ENCODE measurements around the gene ITPR1.

The ITPR1 gene

GRCh38 chr3:4581920-4582611, 88.9 kb downstream of the ITPR1 start:
- no peak overlapping the region for H3K4me2 ChIP-seq (ENCODE audit: low read length)

GRCh38 chr3:4582624-4583023, 89.5 kb downstream of the ITPR1 start:
- Histone ChIP-seq H3K79me2 (ENCODE audit: insufficient read depth, low read length) (no peaks in the 10 kb centered on the region), H2AFZ (ENCODE audit: low read length) (no peak overlapping the region), H3K27me3 (ENCODE audit: insufficient read depth, low read length) (no peaks in the 10 kb centered on the region), H3F3A (ENCODE audit: insufficient read depth, low read length) (no peaks in the 10 kb centered on the region), H4K20me1 (ENCODE audit: insufficient read depth, low read length) (no peaks in the 10 kb centered on the region; the same call in 1 of the 2 replicates), H3K36me3 (ENCODE audit: insufficient read depth, low read length) (no peaks in the 10 kb centered on the region), H3K4me2 (ENCODE audit: low read length) (no peak overlapping the region), H3K4me3 (ENCODE audit: low read depth, low read length, poor library complexity, severe bottlenecking) (no peak overlapping the region), H3K9me2 (ENCODE audit: low read depth, low read length) (no peaks in the 10 kb centered on the region), H3K27ac (ENCODE audit: low read depth, low read length, poor library complexity, severe bottlenecking) (no peak overlapping the region), H3K9ac (ENCODE audit: low read length) (no peak overlapping the region), H3K4me1 (ENCODE audit: insufficient read depth, low read length, severe bottlenecking) (no peaks in the 10 kb centered on the region), H3K9me3 (ENCODE audit: low read length) (no peaks in the 10 kb centered on the region)
- TF ChIP-seq, protein P1, sequence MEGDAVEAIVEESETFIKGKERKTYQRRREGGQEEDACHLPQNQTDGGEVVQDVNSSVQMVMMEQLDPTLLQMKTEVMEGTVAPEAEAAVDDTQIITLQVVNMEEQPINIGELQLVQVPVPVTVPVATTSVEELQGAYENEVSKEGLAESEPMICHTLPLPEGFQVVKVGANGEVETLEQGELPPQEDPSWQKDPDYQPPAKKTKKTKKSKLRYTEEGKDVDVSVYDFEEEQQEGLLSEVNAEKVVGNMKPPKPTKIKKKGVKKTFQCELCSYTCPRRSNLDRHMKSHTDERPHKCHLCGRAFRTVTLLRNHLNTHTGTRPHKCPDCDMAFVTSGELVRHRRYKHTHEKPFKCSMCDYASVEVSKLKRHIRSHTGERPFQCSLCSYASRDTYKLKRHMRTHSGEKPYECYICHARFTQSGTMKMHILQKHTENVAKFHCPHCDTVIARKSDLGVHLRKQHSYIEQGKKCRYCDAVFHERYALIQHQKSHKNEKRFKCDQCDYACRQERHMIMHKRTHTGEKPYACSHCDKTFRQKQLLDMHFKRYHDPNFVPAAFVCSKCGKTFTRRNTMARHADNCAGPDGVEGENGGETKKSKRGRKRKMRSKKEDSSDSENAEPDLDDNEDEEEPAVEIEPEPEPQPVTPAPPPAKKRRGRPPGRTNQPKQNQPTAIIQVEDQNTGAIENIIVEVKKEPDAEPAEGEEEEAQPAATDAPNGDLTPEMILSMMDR (IDR thresholded peaks at IDR 0.05; ENCODE audit: low read length) = no peak
- no peak for TF ChIP-seq EZH2 (IDR thresholded peaks at IDR 0.05; ENCODE audit: borderline replicate concordance, low read length)

More at GRCh38 chr3:4581920-4582611, 88.9 kb downstream of the ITPR1 start:
- H3K4me1 ChIP-seq (ENCODE audit: insufficient read depth, low read length, severe bottlenecking) = no peaks in the 10 kb centered on the region
- no peaks in the 10 kb centered on the region for H3K9me3 ChIP-seq (ENCODE audit: low read length)
- TF ChIP-seq, protein P1 (IDR thresholded peaks at IDR 0.05; ENCODE audit: low read length) = no peak
- TF ChIP-seq EZH2 (IDR thresholded peaks at IDR 0.05; ENCODE audit: borderline replicate concordance, low read length) = no peak
- H3K36me3 ChIP-seq (ENCODE audit: insufficient read depth, low read length) = no peaks in the 10 kb centered on the region
- no peak overlapping the region for H3K27ac ChIP-seq (ENCODE audit: low read depth, low read length, poor library complexity, severe bottlenecking)
- no peak overlapping the region for H3K4me3 ChIP-seq (ENCODE audit: low read depth, low read length, poor library complexity, severe bottlenecking)
- no peaks in the 10 kb centered on the region for H3K79me2 ChIP-seq (ENCODE audit: insufficient read depth, low read length)
- no peaks in the 10 kb centered on the region for H3F3A ChIP-seq (ENCODE audit: insufficient read depth, low read length)
- no peaks in the 10 kb centered on the region for H3K27me3 ChIP-seq (ENCODE audit: insufficient read depth, low read length)
- H4K20me1 ChIP-seq (ENCODE audit: insufficient read depth, low read length) = no peaks in the 10 kb centered on the region; the same call in 1 of the 2 replicates
- no peaks in the 10 kb centered on the region for H3K9me2 ChIP-seq (ENCODE audit: low read depth, low read length)
- no peak overlapping the region for H2AFZ ChIP-seq (ENCODE audit: low read length)
- no peak overlapping the region for H3K9ac ChIP-seq (ENCODE audit: low read length)

DNA sequence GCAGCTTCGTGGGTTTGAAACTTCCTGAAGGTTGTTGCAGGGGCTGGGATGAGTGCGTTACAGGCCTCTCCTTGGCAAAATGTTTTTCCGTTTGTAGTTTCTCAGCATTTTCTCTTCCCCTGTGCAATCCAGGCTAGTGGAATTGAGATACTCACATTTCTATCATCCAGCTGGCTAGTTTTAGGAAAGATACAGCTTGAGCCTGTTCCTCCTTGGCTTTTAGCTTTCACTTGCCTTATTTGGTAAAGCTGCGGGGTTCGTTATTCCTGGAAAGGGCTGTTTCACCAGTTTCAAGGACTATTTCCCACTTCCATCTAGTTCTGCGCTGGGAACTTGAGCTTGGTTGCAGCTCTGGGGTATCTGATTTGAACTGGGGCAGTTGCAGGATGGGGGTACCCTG, 90.3 kb downstream of the ITPR1 start:
- H4K20me1 ChIP-seq (ENCODE audit: insufficient read depth, low read length) = no peaks in the 10 kb centered on the region
- no peaks in the 10 kb centered on the region for H3K9me2 ChIP-seq (ENCODE audit: low read depth, low read length)
- no peak for TF ChIP-seq EZH2 (IDR thresholded peaks at IDR 0.05; ENCODE audit: borderline replicate concordance, low read length)
- TF ChIP-seq, protein P1 (IDR thresholded peaks at IDR 0.05; ENCODE audit: low read length) = no peak
- no peaks in the 10 kb centered on the region for H3K36me3 ChIP-seq (ENCODE audit: insufficient read depth, low read length)
- no peak overlapping the region for H3K4me2 ChIP-seq (ENCODE audit: low read length)
- H3K79me2 ChIP-seq (ENCODE audit: insufficient read depth, low read length) = no peaks in the 10 kb centered on the region
- H3K9ac ChIP-seq (ENCODE audit: low read length) = no peak overlapping the region
- no peak overlapping the region for H3K27ac ChIP-seq (ENCODE audit: low read depth, low read length, poor library complexity, severe bottlenecking)
- H3F3A ChIP-seq (ENCODE audit: insufficient read depth, low read length) = no peaks in the 10 kb centered on the region
- H3K9me3 ChIP-seq (ENCODE audit: low read length) = no peaks in the 10 kb centered on the region
- H3K4me3 ChIP-seq (ENCODE audit: low read depth, low read length, poor library complexity, severe bottlenecking) = no peak overlapping the region
- H2AFZ ChIP-seq (ENCODE audit: low read length) = no peak overlapping the region
- no peaks in the 10 kb centered on the region for H3K4me1 ChIP-seq (ENCODE audit: insufficient read depth, low read length, severe bottlenecking)
- H3K27me3 ChIP-seq (ENCODE audit: insufficient read depth, low read length) = no peaks in the 10 kb centered on the region
